Stimulated activated CD8-positive, alpha-beta memory T cell treated with anti-CD3 and anti-CD28 coated beads, Interleukin-7, amount 100 ng/mL, for 48 hours (primary cell): ENCODE results near the gene SIGLEC1.

Experiments
- DNase-seq, 2 donors: peaks; one replicate each; pipeline ENCODE4 v3.0.0-alpha.2; 2020; ENCODE audit warnings: low read depth in 1 of 2; ENCODE audit errors: extremely low read depth in 1 of 2

SIGLEC1 gene

DNA sequence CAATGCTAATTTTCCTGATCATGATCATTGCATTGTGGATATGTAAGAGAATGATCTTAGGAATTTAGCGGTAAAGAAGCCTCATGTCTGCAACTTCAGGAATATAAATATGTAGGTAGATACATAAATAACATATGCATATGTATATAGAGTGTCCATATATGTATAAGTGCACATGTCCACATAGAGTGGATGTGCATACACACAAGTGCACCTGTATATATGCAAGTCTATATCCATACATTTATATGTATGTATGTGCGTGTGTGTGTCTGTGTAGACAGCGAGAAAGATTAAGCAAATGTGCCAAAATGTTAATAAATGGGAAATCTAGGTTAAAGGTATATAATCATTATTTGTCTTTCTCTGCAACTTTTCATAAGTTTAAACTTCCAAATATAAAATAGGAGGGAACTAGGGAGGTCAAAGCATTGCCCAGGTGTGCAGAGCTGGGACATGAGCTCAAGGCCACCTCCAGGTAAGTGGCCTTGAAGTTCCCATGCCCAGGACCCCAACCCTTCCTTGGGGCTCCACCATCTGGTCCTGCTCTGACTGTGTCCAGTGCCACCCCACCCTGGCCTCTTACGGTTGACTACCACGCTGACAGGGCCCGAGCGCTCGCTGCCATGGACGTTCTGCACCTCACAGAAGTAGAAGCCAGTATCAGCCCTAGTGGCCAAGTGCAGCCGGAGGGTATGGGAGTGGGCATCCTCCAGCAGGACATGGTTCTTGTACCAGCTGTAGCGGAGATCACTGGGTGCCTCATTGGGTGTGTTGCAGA lies 9.6 kb downstream of the SIGLEC1 start:
- no peak for DNase-seq

DNA sequence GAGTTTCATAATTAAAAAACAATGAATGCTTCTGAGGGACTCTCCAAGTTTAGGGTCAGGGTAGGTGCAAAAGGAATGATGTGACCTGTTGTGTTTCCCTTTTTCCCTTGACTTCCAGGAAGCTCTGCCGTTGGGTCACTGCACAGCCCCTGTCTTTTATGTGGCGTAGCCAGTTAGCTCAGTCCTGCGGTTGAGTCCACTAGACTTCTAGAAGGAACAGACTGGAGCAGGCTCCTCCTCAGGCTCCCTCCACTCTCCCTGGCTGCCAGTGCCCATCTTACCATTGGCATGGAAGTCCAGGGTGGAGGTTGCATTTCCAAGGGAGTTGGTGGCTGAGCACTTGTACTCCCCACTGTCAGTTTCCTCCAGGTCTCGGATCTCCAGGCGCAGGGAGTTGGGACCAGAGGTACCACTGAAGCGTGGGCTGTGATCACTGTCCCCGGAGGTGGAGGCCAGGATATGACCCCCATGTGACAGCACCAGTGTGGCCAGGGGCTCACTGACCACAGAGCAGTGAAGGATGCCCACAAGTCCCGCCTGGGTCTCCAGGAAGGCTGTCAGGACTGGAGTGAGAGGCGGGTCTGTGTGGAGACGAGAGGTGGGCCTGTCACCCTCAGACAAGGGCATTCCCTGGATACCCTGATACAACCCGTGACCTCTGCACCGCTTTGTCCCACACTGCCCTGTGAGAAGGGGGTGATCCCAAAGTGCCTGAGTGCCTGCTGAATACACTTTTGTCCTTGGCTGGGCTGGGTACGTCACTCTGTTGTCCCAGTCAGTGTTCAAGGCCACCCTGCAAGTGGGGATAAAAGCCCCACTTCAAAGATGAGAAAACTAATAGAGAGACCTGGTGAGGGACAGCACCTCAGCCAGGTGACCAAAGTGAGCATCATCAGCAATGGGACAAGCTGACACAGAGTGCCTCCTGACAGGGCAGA lies 11.1 kb downstream of the SIGLEC1 start:
- DNase-seq = no peak

GRCh38 chr20:3699037-3699436 lies 13.4 kb downstream of the SIGLEC1 start:
- DNase-seq = no peak

- DNase-seq = no peak
Observed at GRCh38 chr20:3698591-3699001, 13.8 kb downstream of the SIGLEC1 start.

DNA sequence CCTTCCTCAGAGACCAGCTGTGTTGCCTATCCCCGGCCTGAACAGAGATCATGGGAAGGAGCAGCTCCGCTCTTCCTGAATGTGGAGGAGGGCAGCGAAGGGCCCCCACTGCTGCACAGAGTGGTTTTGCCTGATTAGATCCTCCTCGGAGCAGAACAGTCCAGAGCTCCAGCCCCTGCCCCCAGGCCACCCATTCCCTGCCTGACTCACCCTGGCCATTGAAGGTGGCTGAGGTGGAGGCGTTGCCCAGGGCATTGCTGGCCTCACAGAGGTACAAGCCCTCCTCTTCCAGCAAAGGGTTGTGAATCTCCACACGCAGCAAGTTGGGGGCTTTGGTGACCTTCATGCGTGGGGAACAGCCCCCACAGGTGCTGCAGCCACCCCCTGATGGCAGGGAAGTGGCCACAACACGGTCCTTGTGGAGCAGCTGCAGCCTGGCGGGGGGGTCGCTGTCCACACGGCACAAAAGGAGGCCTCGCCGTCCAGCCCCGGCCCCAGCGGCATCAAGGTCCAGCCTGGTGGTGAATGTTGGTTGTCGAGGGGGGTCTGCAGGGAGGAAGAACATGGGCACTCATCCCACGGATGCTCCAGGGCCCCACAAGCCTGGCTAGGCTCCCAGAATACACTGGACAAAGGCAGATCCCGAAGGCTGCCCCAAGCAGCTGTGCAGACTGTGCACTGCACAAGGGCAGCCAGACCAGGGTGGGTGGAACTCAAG lies 14.7 kb downstream of the SIGLEC1 start:
- DNase-seq = no peak

GRCh38 chr20:3696745-3697587 lies 15.4 kb downstream of the SIGLEC1 start:
- no peak for DNase-seq

DNA sequence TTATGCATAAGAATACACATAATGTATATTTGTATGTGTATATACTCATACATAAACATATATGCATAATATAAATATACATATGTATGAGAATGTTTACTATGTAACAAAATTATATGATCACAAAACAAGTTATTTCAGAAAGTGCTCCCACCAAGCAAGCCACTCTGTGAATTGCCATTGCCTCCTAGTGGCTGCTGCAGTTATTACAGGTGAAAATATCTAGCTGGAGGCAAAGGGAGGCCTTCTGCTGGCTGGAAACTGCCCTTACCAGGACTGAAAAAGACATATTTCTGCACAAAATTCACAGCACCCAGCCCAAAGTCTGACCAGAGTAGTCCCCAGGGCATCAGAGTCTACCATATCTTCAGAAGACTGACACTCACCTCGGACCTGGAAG lies 16.2 kb downstream of the SIGLEC1 start:
- DNase-seq = no peak

DNA sequence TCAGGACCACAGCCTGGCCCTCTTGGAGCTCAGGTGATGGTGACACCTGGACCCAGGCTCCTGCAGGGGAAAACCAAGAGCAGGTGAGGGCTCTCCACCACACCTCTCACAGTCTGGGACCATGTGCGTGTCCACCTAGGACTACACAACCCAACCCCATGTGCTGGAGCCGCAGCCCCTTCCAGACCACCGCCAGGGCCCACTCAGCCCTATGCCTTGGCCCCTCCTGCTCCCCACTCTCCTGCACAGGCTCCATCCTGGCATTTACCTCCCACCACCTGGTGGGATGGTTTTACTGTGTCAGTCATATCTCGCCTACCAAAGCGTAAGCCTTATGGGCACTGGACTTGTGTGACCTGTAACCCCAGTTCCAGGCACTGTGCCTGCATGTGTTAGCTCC lies 17.5 kb downstream of the SIGLEC1 start:
- no peak for DNase-seq

DNA sequence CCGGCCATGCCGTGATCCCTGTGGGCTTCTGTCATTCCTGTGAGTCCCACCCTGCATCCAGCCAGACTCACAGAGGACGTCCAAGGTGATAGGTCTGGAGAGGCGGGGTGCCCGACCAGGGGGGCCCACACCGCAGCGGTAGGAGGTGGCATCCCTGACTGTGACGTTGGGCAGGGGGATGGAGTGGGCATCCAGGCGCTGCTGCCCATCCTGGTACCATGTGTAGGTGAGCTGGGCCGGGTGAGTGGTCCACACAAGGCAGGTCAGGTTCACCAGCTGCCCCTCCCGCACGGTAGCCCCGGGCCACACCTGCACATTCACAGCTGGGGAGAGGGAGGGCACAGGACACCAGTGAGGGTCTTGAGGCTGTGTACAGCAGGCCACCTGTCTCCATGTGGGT lies 19.0 kb downstream of the SIGLEC1 start:
- DNase-seq = no peak

DNA sequence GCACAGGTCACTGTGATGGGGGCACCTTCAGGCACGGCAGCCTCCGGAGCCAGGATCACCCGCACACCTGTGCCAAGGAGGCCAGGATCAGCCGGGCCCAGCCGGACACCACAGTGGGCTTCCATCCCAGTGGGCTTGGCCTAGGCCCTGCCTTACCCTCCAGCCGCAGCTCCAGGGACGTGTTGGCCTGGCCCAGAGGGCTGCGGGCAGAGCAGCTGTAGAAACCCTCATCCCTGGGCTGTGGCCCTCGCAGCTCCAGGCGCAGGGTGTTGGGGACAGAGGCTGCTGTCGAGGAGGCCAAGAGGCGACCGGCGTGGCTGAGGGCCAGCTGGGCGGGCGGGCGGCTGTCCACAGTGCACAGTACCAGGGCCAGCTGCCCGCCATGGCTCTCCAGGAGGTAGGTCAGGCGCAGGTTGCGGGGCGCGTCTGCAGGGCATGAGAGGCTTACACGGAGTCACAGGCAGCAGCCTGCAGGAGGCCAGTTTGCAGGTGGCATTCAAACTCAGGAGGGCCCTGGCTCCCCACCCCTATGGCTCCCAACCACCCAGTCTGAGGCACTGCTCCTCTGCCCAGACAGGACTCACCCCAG lies 19.6 kb downstream of the SIGLEC1 start:
- no peak for DNase-seq

GRCh38 chr20:3691897-3692296 lies 20.5 kb downstream of the SIGLEC1 start:
- no peak for DNase-seq

GRCh38 chr20:3691306-3691705 lies 21.1 kb downstream of the SIGLEC1 start:
- DNase-seq = no peak

- DNase-seq = no peak
Observed at GRCh38 chr20:3690413-3690812, 22.0 kb downstream of the SIGLEC1 start.

DNA sequence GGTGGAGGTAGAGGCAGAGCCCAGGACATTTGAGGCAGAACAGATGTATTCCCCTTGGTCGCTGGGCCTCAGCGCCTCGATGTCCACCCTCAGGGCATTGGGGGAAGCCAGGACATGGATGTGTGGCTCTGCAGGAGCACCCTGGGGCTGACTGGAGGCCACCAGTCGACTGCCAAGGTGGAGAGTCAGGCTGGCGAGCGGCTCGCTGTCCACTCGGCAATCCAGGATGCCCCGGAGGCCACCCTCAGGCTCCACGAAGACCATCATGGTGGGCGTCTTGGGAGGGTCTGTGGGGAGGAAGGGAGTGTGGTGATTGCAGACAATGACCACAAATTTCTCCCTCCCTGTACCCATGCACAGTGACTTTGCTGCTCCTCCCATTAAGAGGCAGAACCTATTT lies 22.4 kb downstream of the SIGLEC1 start:
- DNase-seq = no peak

GRCh38 chr20:3687655-3688054 lies 24.7 kb downstream of the SIGLEC1 start:
- DNase-seq = no peak

- no peak for DNase-seq
Observed at GRCh38 chr20:3686867-3687321, 25.5 kb downstream of the SIGLEC1 start.

- DNase-seq = no peak
Observed at GRCh38 chr20:3686421-3686820, 26.0 kb downstream of the SIGLEC1 start.

DNA sequence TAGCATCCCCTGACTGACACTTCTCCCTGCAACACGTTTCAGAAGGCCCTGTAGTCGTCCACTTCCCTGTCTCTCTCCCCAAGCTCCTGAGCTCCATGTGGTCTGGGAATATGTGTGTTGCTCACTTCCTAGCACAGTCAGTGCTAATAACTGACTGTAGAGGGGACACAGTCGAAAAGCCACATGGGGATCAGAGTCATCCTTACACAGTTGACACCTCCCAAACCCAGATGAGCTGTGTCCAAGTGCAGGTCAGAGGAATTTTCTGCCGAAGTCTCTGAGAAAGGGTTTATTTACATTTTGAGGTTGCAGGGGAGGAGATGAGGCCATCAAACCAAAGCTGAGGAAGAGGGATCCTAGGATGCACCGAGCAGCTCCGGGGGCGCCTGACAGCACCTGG lies 27.1 kb downstream of the SIGLEC1 start:
- no peak for DNase-seq

DNA sequence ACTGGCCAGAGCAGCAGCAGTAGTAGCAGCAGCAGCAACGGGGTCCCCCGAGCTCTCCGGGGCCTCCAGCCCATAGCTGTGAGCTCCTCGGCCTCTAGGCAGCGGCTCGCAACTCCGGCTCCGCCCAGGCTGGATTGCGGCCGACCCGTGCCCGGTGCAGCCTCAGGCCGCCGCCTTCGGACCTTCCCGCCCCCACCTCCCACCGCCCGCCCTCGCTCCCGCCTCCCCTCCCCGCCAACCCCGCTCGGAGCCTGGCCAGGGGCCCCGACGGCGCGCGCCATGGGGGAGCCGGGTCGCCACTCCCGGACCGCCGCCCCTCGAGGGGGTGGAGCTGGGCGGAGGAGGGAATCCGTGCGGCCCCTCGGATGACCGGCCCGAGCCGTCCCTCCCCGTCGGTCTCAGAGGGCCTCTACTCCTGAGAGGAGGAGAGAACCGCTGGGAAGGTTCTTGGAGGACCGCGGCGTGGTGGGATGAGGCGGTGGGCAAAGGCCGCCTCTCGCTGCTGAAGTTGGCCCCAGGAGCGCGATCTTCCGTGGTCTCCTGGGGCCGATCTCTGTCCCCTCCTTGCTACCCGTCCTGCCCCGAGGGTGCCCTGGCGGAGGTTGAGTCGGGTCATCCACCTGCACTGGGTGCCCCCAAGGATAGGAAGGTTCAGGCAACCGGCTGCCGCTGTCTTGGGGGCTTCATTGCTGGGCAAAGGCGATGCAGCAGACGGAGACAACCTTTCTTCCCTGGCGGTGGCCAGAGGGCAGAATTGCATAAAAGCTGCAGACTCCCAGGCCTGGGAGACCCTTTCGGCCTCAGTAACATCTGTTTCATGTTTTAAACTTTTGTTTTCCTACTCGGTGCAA lies 30.2 kb downstream of the SIGLEC1 start, which contains the start of gene ADAM33:
Gene ADAM33 (minus strand): TSS at position 80 of the 851 bp plus-strand sequence. CDS start 6 bp downstream, at position 74.
- DNase-seq = no peak
